IPS-18c (cell line): ENCODE results near the gene ADAD2.

Source experiments
- H3K4me3 ChIP-seq: 2 replicates; pipeline ENCODE4 v1.7.0; 2013; ENCODE audit warnings: low read depth, mild to moderate bottlenecking, low read length, moderate library complexity; ENCODE audit not compliant: insufficient read depth
- H3K9me3 ChIP-seq: one replicate; pipeline ENCODE4 v1.6.1; 2013; ENCODE audit warnings: mild to moderate bottlenecking, low read length, moderate library complexity; ENCODE audit not compliant: control insufficient read depth, insufficient read depth

Gene ADAD2

DNA sequence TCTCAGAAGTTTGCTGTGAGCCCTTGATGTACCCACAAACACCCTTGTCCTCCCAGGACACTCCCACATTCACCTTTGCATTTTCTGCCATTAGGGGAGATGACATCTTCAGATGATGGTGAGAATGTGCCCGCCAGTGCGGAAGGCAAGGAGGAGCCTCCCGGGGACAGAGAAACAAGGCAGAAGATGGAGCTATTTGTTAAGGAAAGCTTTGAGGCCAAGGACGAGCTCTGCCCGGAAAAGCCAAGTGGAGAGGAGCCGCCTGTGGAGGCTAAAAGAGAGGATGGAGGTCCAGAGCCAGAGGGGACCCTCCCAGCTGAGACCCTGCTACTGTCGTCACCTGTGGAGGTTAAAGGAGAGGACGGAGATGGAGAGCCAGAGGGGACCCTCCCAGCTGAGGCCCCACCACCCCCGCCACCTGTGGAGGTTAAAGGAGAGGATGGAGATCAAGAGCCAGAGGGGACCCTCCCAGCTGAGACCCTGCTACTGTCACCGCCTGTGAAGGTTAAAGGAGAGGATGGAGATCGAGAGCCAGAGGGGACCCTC is 21.1 kb upstream of the ADAD2 start:
- Histone ChIP-seq H3K9me3 (no peaks in the 10 kb centered on the region), H3K4me3 (no peak overlapping the region)

DNA sequence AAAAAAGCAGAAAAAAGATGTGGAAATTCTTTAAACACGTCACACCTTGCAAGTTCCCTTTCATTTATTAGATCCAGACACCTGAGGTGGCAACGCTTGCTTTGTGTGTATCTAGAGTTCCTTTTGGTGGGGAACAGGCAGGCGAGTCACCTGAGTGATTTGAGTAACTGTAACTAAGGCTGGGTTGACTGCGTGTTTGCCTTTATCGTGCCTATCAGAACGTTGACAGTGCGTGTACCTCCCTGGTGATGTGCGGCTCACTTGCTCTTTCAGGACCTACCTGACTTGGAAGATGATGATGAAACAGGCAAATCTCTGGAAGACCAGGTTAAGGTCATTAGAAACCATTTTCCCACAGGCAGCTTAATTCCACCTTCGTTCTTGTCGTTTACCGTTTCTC is 16.6 kb upstream of the ADAD2 start:
- Histone ChIP-seq H3K4me3 (no peak overlapping the region), H3K9me3 (no peaks in the 10 kb centered on the region)

DNA sequence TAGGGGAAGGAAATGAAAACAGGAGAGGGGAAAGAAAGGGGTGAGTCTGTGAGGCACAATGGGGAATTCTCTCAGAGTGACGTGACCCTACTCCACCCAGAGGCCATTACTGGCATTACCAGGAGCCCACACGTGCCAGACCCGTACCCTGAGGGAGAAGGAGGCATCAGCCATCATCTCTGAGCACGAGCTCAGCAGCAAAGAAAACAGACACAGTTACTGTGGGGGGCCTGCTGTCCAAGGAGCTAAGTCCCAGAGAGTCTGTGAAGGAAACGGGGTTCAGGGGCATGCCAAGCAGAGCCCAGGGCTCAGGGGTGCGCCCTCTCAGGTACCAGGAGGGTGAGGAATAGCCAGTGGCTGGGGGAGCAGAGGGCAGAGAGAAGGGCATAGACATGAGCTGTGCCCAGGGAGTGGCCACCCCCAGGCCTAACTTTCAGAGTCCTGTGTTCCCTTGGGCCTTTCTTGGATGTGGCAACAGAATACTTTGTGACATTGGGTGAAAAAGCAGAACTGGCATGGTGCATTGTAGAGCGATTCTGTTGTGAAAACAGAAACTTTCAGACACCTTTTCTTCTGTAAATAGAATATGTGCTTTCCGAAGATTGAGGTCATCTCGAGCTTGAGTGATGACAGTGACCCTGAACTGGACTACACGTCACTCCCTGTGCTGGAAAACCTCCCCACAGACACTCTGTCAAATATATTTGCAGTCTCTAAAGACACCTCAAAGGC is 15.4 kb upstream of the ADAD2 start:
- H3K4me3 ChIP-seq = no peak overlapping the region
- no peaks in the 10 kb centered on the region for H3K9me3 ChIP-seq

DNA sequence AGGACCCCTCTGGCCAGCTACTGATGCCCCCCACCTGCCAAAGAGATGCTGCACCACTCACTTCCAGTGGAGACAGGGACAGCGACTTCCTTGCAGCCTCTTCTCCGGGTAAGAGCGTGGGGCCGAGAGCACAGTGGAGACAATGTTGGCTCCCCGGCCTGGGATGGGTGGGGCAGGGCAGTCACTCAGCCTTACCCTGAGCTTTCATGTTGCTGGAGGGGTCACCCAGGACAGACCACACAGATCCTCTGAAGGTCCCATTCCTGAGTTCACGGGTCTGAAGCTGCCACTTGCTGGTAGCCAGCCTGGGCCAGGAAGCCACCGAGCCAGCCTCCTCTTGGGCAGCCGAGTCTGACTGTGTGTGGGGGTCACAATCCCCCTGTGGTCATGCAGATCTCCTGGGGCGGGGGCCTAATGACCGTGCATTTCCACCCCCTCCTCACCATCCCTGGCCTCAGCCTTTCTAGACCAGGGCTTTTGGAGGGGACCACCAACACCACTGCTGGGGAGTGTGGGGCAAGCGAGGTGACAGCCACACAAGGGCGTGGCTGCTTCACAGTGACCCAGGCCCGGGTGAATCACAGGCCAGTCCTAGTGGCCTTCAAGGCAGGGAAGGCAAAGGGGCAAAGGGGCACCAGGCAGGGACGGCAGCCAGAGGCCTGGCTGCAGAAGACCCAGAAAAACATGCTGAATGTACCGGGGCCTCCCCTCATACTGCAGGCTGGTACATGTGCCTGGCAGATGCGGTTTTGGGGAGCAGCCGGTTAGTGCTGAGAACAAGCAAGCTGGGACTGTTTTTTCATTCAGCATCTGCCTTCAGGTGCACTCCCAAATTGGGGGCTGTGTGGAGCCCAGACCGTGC is 14.5 kb upstream of the ADAD2 start:
- no peak overlapping the region for H3K4me3 ChIP-seq
- H3K9me3 ChIP-seq = no peaks in the 10 kb centered on the region

DNA sequence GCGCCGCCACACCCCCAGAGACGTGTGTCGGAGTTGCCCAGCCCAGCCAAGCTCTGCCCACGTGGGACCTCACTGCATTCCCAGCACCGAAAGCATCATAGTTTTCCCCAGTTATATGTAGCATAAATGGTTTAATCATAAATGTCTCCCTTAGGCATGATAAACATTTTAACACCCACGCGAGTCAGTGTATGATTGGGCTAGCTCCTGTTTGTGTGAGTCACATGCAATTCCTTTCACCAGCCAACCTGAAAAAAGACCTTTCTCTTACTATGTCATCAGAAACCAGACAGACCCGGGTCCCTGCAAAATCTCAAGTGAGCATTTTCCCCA is 13.2 kb upstream of the ADAD2 start:
- Histone ChIP-seq H3K9me3 (no peaks in the 10 kb centered on the region), H3K4me3 (no peak overlapping the region)

DNA sequence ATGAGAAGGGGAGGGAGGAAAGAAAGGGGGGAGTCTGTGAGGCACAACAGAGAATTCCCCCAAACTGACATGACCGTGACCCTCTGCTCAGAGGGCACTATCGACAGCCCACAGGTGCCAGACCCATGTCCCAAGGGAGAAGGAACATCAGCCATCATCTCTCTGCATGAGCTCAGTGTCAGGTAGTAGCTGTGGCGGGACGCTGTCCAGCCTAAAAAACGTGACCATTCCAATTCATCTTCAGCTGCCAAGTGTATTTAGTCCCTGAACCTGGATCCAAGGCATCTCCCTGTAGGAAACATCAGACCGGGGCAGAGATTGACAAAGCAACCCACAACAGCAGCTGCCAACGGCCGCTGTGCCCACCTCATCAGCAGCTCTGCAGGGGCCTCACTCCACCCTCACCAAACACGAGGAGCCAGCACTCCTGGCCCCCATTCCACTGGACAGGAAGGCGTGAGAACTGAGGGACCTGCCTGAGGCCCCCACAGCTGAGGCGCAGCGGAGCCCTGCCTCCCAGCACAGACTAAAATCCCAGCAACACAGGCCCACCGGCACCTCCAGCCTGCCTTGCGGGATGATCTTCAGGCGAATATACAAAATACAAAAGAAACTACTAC is 12.7 kb upstream of the ADAD2 start:
- Histone ChIP-seq H3K4me3 (no peak overlapping the region), H3K9me3 (no peaks in the 10 kb centered on the region)

DNA sequence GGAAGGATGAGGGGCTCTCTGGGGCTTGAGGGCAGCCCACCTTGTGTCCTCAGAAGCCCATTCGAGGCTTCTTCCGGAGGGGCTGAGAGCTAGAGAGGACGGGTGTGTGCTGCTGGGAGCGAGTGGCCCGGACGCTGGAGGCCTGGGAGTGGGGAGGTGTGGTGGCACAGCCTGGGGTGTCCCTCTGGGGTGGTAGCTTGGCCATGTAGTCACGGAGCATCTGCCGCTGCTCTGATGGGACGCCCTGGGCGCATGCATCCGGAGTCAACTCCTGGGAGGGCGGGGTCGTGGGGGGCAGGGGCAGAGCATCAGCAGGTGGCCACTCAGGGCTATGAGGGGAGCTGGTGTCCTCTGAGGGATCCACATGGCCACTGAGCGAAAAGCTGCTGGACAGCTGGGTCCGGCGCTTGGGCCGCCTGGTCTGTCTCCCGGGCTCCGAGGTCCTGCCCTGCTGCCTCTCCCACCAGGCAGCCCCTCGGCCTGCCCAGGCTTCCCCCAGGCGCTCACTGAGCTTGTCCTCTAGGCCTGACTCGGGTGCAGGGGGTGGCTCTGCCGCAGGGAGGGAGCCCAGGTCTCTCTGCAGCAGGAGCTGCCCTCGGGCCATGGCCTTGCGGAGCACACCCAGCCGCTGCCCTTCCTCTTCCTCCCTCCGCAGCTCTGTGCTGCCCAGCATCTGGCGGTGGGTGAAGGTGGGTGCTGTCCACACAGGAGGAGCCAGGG is 11.9 kb upstream of the ADAD2 start:
- Histone ChIP-seq H3K9me3 (no peaks in the 10 kb centered on the region), H3K4me3 (no peak overlapping the region)

DNA sequence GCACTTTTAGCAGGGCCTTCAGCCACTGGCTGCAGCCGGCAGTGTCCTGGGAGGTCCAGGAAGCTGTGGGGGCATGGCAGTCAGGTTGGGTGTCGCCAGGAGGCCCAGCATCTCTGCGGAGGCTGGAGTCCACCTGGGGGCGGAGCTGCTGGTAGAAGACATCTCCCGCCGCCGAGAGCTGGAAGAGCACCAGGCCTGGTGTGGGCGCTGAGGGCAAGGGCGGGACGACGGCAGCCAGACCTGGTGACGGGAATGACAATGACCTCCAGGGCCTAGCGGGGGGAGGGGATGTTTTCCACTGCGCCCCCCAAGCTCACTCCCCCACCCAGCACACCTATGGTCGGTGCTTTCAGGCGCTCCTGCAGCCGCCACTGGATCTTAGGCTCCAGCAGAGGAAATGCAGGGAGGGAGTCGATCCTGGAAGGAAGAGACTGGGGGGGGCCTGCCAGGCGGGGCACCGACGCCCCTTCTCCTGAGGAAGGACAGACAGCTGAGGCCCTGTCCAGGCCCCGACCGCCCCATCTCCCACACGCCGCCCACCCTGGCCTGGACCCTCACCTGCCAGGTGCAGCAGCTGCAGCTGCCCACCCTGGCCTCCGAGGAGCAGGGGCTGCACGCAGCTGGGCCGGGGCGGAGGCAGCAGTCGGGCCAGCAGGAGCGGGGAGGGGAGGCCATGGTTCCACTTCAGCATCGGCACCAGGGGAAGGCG is 11.2 kb upstream of the ADAD2 start:
- H3K4me3 ChIP-seq = no peak overlapping the region

DNA sequence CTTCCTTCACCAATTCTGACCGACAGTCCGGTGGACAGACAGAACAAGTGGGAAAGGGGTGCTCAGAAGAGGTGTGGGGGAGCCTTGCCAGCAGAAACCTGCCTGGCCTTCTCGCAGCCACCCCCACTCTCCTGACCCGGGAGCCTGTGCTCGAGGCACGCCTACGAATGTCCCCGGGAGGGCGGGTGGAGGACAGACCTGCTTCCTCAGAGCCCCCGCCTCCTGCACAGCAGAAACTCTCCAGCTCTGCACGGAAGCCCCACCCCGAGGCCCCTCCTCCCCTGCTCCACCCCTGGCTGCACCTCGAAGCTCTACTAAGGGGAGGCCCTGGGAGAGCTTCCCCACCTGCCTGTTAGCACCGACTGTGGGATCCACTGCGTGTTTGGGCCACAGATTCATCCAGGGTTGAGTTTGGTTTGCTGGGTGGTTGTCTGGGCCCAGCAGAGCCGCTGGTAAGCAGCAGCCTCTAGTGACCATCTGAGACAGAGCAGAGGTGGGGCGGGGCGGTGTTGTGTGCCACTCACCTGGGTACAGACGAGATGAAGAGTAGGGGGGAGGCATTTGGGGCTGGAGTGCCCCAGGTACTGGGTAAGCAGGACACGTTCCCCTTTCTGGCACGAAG is 10.3 kb upstream of the ADAD2 start:
- Histone ChIP-seq H3K4me3 (no peak overlapping the region), H3K9me3 (no peaks in the 10 kb centered on the region)

More for the DNA sequence above, 11.2 kb upstream of the ADAD2 start:
- H3K9me3 ChIP-seq = no peaks in the 10 kb centered on the region

DNA sequence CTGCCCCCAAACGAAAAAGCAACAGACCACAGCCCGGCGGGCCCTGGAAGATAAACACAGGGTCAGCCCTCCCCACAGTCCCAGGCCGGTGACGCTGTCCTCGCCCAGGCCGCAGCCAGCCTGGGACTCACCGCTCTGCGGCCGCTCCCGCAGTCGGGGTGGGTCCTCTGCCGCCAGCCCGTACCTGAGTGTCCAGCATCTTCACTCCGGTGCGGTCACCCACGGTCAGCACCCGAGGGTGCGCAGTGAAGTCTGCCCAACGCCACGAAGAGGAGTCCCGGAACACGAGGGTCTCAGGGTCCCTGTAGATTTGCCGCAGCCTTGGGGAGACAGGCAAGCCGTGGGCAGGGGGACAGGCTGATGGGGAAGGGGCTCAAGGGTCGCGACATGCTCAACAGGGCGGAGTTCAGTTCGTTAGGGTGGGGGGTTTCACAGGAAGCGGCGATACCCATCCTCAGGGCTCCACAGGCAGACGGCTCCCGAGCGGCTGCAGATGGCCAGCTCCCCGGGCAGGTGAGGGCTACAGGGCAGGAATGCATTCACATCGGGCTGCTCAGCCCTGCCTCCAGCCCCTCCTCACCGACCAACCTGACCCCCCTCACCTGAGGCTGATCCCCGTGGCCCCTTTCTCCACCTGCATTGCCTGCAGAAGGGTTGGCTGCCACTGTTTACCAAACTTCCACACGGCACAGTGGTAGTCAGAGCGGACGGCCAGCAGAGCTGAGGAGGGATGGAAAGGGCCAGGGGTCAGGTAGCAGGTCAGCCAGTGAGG is 9.6 kb upstream of the ADAD2 start:
- H3K4me3 ChIP-seq = no peak overlapping the region
- no peaks in the 10 kb centered on the region for H3K9me3 ChIP-seq

DNA sequence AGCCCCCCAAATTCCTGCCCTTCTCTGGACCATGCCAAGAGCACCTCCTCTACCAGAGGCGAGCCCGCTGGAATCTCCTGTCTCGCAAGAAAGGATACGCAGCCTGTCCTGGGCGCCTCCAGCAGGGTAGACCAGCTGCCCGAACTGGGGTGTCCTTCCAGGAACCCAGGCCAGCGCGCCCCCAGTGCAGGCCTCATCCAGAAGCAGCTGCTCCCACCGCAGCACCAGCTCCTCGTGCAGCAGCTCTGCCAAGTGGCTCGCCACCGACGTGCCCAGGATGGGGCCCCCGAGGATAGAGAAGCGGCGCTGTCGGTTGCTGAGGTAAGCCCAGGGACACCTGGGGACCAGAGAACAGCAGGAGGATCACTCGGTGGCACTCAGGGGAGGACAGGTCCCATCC is 8.9 kb upstream of the ADAD2 start:
- Histone ChIP-seq H3K9me3 (no peaks in the 10 kb centered on the region), H3K4me3 (no peak overlapping the region)

DNA sequence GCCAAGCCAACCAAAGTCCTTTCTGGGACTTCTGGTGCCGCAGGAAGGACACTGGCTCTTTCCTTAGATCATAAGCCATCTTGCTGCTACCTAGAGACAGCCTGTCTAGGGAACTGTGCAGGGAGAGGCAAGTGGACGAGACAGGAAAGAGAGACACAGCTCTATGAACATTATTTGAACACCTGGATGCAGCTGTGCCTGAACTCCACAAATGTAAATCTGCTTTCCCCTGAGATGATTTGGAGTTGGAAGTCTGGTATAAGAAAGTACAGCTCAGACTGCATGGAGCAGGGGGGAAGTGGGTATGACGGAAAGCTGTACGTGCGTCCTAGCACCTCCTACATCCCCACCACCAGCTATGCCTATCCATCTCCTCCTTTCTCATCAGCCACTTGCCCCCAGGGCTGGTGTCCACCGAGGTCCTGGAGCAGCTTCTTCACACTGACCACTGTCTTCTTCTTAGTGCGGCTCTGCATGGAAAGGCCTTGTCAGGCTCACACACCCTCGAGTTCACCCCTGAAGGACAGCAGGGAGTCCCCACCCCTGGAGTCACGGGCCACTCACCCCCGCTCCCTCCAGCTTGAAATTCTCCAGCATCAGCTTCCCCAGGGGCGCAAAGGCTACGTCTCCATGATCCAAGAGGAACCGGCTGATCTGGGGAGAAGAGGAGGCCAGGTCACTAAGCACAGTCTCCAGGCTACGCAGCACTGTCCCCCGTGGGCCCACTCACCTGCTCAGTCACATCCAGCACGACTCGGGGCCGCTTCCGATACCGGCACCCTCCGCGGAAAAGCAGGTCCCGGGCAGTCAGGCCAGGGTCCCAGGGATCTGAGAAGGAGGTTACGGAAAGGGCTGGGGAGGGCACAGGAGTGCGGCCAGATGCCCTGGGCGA is 8.0 kb upstream of the ADAD2 start:
- Histone ChIP-seq H3K9me3 (no peaks in the 10 kb centered on the region), H3K4me3 (no peak overlapping the region)

DNA sequence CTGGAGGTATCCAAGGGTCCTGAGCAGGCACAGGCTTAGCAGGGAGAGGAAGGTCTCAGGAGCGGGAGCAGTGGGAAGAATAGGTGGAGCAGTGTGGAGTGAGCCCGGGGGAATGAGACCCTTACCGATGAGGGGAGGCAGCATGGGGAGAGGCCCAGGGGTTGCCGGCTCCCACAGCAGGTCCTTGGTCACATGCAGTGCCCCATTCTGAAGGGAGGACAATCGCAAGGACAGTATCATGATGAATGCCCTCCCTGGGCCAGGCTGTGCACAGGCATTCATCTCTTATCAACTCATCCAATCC is 7.4 kb upstream of the ADAD2 start:
- Histone ChIP-seq H3K9me3 (no peaks in the 10 kb centered on the region), H3K4me3 (no peak overlapping the region)

DNA sequence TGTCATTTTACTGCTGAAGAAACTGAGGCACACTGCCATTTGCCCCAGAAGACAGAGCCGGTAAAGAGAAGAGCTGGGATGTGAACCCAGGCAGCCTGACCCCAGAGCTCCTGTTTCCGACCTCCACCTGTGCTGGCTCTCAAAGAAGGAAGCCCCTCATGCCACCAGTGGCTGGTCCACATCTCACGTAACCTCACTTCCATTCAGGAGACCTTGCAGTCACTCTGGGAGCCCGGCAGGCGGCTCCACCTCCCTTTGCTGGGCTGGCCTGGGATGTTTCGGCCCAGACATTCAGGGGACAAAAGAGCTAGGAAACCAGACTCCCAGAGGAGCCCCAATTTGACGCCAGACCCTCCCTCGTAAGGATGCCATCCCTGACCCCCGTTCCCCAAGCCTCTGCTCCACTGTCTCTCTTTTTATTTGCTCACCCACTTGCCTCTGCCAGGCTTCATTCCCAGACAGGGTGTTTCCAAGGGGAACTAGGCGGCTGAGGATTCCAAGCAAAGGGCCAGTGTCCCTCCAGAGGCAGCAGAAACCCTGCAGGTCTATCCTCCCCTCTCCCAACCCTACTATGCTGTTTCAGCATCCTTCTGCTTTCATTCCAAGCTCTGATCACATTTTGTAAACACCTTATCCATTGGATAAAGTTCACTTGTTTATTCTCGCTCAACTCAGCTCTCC is 6.9 kb upstream of the ADAD2 start:
- no peak overlapping the region for H3K4me3 ChIP-seq
- H3K9me3 ChIP-seq = no peaks in the 10 kb centered on the region

DNA sequence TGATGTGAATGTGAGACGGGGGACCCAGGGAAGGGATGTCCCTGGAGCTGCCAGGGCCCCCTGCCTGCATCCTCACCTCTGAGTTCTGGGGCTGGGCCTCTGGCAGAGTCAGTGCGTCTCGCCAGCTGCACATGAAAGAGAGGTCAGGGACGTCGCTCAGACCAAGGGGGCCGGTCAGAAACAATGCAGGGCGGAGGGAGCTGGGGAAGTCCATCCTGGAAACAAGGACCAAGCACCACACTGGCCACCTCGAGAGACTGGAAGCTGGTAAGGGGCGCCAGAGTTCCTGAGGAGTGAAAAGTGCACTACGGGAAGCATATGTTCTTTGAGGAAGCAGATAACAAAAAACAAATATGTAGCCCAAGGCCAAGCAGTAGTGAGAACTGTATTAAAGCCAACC is 6.2 kb upstream of the ADAD2 start:
- Histone ChIP-seq H3K4me3 (no peak overlapping the region), H3K9me3 (no peaks in the 10 kb centered on the region)
